Measurements from ENCODE around the gene CAMK1D. TPM values are rescaled to one million over a fixed set of nuclear protein-coding genes. Genes with fewer than 3 reads are reported as not detected.
"Not testable (repeated sequence)": the region's sequence is repeated elsewhere in the genome, so short reads cannot be mapped to it uniquely, and the experiment has no call there.

CAMK1D gene
- total RNA-seq, 1 donor from 2014 or later, result 1.0 TPM

DNA sequence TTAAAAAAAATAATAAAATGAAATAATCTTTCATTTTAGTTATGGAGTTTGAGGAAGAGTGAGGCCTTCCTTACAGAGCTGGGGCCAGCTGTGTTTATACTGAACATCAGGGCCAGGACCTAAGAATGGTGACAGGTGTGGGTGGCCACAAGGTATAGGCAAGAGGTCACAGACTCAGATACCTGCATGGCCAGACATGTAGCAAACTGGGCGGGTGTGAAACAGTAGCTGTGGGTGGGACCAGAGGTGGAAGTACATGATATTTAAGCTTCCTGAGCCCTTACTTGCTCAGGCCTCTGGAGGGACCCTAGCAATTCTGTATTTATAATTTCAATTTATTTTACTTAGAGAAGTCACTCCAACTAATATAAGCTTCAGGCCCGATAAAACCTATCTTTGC, 27.7 kb upstream of the CAMK1D start:
- H3K4me3 ChIP-seq (ENCODE audit: low read depth, low read length), result no peak overlapping the region
- no peak for DNase-seq (ENCODE audit: low read depth)
- TF ChIP-seq, protein P1, sequence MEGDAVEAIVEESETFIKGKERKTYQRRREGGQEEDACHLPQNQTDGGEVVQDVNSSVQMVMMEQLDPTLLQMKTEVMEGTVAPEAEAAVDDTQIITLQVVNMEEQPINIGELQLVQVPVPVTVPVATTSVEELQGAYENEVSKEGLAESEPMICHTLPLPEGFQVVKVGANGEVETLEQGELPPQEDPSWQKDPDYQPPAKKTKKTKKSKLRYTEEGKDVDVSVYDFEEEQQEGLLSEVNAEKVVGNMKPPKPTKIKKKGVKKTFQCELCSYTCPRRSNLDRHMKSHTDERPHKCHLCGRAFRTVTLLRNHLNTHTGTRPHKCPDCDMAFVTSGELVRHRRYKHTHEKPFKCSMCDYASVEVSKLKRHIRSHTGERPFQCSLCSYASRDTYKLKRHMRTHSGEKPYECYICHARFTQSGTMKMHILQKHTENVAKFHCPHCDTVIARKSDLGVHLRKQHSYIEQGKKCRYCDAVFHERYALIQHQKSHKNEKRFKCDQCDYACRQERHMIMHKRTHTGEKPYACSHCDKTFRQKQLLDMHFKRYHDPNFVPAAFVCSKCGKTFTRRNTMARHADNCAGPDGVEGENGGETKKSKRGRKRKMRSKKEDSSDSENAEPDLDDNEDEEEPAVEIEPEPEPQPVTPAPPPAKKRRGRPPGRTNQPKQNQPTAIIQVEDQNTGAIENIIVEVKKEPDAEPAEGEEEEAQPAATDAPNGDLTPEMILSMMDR (conservative IDR thresholded peaks at IDR 0.05; ENCODE audit: low read depth, low read length), result no peak

DNA sequence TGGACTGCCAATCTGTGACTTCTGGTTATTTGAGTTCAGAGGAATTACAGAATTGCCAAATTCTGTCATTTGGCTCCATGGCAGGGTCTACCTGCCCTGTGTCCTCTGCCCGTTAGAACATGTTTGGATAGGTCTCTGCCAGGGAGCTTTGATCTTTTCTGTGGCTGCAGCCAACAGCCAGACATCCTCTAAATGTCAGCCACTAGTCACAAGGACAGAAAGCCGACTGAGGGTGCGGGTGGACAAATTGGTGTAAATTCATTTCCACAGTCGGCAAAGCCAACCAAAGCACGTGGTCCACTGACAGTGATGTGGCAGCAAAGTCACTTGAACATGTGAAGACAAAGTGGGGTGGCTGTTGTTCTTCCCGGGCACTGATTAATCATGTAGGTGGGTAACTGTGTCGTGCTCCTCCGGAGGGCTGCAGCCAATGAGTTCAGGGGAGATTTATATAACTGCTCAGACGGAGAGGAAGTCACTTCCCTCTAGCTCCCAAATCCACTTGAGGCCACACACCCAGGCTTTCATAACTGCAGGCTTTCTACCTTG, 26.7 kb upstream of the CAMK1D start:
- TF ChIP-seq, protein P1 (conservative IDR thresholded peaks at IDR 0.05; ENCODE audit: low read depth, low read length), result no peak
- no peak for DNase-seq (ENCODE audit: low read depth)
- no peak overlapping the region for H3K4me3 ChIP-seq (ENCODE audit: low read depth, low read length)

DNA sequence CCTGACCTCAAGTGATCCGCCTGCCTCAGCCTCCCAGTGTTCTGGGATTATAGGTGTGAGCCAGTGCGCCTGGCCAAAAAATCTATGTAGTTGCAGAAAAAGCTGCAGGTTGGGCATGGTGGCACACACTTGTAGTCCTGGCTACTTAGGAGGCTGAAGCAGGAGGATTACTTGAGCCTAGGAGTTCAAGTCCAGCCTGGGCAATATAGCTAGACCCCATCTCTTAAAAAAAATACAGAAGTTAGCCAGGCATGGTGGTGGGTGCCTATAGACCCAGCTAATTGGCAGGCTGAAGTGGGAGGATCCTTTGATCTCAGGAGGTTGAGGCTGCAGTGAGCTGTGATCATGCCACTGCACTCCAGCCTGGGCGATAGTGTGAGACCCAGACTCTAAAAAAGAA, 24.8 kb upstream of the CAMK1D start:
- DNase-seq (ENCODE audit: low read depth), result no peak
- no peak overlapping the region for H3K4me3 ChIP-seq (ENCODE audit: low read depth, low read length)
- TF ChIP-seq, protein P1 (conservative IDR thresholded peaks at IDR 0.05; ENCODE audit: low read depth, low read length), result no peak

DNA sequence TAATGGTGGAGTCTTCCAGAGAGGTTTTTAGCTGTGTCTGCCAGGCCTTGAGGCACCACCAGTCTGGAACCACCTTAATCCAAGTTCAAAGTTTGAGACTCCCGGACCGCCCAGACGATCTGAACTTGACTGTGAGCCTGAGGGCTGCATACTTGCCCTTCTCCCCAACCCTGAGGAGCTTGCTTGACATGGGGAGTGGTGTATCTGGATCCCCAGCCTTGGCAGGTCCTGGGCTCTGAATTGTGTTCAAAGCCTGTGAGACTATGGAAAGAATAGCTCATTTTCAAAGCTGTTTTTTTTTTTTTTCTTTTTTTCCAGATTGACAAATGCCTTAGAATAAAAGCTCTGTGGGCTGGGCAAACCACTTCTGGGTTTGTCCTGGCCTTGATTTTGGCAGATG, 22.3 kb upstream of the CAMK1D start:
- H3K4me3 ChIP-seq (ENCODE audit: low read depth, low read length), result no peak overlapping the region
- TF ChIP-seq, protein P1 (conservative IDR thresholded peaks at IDR 0.05; ENCODE audit: low read depth, low read length), result no peak
- DNase-seq (ENCODE audit: low read depth), result no peak

DNA sequence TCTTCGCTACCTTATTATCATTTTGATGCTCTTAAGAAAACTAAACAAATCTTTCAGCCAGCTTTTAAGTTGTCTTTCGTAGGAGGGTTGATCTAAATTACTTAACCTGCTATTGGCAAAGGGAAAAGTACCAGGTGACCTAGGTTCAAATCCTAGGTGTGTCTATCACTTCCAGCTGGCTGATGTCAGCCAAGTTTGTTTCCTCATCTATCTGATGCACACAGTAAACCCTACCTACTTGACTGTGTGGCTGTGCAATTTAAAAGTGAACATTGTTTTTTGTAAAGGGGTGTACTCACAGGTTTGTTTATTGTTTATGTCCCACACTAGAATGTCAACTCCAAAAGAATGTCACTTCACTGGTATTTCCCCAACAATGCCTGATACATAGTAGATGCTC, 21.9 kb upstream of the CAMK1D start:
- no peak for DNase-seq (ENCODE audit: low read depth)
- TF ChIP-seq, protein P1 (conservative IDR thresholded peaks at IDR 0.05; ENCODE audit: low read depth, low read length), result no peak
- no peak overlapping the region for H3K4me3 ChIP-seq (ENCODE audit: low read depth, low read length)

DNA sequence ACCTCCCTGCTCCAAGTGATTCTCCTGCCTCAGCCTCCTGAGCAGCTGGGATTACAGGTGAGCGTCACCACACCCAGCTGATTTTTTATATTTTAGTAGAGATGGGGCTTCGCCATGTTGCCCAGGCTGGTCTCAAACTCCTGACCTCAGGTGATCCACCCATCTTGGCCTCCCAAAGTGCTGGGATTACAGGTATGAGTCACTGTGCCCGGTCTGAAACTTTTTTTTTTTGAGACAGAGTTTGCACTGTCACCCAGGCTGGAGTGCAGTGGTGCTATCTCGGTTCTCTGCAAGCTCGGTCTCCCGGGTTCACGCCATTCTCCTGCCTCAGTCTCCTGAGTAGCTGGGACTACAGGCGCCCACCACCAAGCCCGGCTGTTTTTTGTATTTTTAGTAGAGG, 21.0 kb upstream of the CAMK1D start:
- not testable (repeated sequence) for H3K4me3 ChIP-seq (ENCODE audit: low read depth, low read length); DNase-seq (ENCODE audit: low read depth)

DNA sequence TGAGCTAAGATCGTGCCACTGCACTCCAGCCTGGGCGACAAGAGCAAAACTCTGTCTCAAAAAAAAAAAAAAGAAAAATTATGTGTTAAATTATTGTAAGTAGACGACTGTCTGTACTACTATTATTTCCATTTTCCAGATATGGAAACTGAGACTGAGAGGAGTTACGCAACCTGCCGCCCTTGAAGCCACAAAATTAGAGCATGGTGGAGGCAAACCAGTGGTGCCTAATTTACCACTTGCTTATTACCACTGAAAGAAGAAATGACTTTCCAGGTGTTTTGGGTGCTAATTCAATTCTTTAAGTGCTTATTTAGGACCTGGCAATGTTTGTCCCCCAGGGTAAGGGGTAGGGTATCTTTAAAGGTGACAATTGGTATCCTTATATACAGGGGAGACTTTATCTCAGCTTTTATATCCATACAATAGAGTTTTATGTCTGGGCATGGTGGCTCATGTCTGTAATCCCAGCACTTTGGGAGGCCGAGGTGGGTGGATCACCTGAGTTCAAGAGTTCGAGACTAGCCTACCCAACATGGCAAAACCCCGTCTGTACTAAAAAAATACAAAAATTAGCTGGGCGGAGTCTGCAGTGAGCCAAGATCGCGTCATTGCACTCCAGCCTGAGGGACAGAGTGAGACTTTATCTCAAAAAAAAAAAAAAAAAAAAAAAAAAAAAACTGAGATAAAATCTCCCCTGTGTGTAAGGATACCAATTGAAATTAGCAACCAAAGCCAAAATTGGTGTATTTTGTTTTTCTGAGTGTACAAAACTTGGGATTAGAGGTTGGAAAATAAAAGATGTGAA, 16.6 kb upstream of the CAMK1D start:
- no peak overlapping the region for H3K4me3 ChIP-seq (ENCODE audit: low read depth, low read length)
- no peak for DNase-seq (ENCODE audit: low read depth)
- TF ChIP-seq, protein P1 (conservative IDR thresholded peaks at IDR 0.05; ENCODE audit: low read depth, low read length), result no peak

Measured in epithelial cell of proximal tubule (primary cell).